HG02642 (cell line): ENCODE data around the gene RTP3.
"Not testable (repeated sequence)": the region's sequence is repeated elsewhere in the genome, so short reads cannot be mapped to it uniquely, and the experiment has no call there.

ENCODE experiments used
- ATAC-seq: cut with Tn5 transposase; IDR thresholded peaks from one replicate; pipeline ENCODE4 v1.9.1; 2021; ENCODE audit warnings: mild to moderate bottlenecking; ENCODE audit not compliant: unreplicated experiment, poor library complexity

Gene RTP3

GRCh38 chr3:46512191-46512749 is 14.5 kb downstream of the RTP3 start:
- no peak for ATAC-seq

DNA sequence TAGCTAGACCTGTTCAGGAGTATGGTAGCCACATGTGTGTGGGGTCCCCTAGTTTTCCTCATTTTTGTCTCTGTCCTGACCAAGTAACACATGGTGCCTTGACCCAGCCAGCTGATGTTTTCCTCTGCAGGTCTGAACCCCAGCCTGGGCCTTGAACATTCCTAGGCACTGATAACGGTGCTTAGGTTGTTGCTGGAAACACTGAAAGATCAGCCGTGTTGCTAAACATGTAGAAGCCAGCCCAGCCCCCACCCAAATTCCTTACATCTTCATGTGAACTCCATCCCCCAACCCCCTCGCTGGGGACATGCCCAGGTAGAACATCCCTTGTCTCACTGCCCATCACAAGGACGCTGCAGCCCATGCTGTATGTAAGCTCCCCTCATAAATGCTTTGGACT is 18.7 kb downstream of the RTP3 start:
- ATAC-seq: no peak

DNA sequence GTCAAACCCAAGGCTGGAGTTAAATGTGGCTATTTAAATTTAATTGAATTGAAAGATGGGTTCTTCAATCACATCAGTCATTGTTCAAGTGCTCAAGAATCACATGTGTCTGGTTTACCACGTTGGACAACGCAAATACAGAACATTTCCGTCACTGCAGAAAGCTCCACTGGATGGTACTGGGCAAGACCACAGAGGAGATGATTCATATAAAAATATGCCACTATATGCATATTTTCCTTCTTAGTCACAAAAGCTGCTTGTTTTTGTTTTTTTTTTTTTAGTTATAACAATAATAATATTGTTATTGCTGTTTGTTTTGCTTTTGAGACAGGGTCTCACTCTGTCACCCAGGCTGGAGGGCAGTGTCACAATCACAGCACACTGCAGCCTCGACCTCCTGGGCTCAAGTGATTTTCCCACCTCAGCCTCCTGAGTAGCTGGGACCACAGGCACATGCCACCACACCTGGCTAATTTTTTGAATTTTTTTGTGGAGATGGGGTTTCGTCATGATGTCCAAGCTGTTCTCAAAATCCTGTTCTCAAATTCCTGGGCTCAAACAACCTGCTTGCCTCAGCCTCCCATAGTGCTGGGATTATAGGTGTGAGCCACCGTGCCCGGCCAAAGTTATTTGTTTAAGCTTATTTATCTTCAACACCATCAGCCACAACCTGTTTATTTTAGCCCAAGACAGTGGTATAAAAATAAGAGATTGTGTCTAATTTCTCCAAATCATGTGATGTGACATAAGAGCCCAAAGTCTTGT is 19.4 kb downstream of the RTP3 start:
- ATAC-seq: no peak

DNA sequence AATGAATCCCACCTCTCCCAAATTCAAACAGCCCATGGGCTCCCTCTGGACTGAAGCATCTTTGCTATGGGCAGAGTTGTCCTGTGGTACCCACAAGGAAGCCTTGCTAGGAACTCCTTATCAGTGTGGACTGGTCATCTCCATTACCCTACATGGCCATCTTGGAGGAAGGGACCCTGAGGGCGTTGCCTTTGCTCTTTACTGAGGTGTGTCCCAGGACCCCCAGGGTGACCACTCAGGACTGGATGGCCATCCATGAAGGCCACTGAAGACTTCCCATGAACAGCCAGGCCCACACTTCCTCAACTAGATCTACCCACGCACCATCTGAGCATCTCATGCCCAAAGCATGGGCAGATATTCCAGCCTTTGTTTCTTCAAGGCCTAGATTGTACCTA is 20.0 kb downstream of the RTP3 start:
- ATAC-seq: no peak

DNA sequence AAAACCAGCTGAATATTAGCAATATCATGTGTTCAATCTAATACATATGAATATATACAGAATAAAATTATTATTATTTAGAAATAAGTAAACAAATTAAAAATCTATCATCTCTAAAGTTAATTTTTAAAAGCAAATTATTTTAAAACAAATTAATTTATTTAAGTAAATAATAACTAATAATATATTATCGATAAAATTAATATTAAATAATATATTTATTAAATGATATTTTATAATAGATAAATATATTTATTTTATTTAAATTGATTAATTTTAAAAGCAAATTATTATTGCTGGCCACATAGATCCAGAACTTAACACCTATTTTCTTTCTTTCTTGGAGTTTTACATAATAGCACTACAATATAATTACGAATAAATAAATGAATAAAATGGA is 22.2 kb downstream of the RTP3 start:
- ATAC-seq: no peak

GRCh38 chr3:46520531-46520930 is 22.8 kb downstream of the RTP3 start:
- no peak for ATAC-seq

- no peak for ATAC-seq
Observed at GRCh38 chr3:46521096-46521495, 23.3 kb downstream of the RTP3 start.

- not testable (repeated sequence) for ATAC-seq
Observed at GRCh38 chr3:46522201-46522600, 24.4 kb downstream of the RTP3 start.

- no peak for ATAC-seq
Observed at GRCh38 chr3:46523556-46523955, 25.8 kb downstream of the RTP3 start.

DNA sequence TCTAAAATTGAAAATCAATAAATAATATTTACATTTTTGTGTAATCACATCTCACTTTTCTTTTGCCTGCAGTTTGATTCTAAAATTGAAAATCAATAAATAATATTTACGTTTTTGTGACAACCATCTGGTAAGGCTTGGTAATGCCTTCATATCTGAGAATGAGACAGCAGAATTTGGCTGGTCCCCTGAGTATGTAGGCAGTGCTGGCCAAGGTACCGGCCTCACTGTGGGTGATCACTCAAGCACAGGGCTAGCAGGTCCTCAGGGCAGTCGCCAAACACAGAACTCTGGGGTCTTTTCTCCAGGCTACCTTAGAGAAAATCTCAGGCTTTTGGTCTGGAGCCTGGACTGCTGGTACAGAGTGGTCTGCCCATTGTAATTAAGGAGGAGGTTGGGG is 26.2 kb downstream of the RTP3 start:
- ATAC-seq: no peak

GRCh38 chr3:46524832-46525231 is 27.1 kb downstream of the RTP3 start:
- ATAC-seq: no peak

- ATAC-seq: no peak
Observed at GRCh38 chr3:46527239-46527638, 29.5 kb downstream of the RTP3 start.

DNA sequence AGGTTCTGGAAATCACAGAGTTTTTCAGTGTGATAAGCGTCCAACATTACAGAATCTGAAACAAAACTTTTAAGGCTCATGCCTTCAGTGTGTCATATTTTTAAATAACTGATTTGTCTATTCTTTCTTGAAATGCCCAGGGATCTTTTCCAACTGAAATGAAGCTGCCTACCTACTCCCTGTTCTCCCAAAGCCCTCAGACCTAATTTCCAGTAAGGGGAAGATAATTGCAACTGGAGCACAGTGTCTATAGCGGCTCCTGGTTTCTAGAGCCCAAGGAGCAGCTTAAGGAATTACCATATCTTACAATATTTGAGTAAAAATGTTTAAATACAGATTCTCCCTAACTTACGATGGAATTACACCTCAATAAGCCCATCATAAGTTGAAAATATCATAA is 35.3 kb downstream of the RTP3 start:
- no peak for ATAC-seq

GRCh38 chr3:46535746-46536145 is 38.0 kb downstream of the RTP3 start:
- ATAC-seq: no peak

- ATAC-seq: no peak
Observed at GRCh38 chr3:46536758-46537157, 39.0 kb downstream of the RTP3 start.

GRCh38 chr3:46537316-46537715 is 39.5 kb downstream of the RTP3 start:
- ATAC-seq: no peak

- ATAC-seq: no peak
Observed at GRCh38 chr3:46537779-46538178, 40.0 kb downstream of the RTP3 start.

DNA sequence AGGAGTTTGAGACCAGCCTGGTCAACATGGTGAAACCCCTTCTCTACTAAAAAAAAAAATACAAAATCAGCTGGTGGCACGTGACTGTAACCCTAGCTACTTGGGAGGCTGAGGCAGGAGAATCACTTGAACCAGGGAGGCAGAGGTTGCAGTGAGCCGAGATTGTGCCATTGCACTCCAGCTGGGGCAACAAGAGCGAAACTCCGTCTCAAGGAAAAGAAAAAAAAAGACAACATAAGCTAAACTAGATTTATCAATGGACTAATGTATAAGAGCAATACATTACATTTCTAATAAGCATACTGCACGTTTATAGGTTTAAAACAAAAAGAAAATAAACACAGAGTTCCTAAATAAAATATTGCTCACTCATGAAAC is 40.6 kb downstream of the RTP3 start:
- ATAC-seq: peak; percentile 6

DNA sequence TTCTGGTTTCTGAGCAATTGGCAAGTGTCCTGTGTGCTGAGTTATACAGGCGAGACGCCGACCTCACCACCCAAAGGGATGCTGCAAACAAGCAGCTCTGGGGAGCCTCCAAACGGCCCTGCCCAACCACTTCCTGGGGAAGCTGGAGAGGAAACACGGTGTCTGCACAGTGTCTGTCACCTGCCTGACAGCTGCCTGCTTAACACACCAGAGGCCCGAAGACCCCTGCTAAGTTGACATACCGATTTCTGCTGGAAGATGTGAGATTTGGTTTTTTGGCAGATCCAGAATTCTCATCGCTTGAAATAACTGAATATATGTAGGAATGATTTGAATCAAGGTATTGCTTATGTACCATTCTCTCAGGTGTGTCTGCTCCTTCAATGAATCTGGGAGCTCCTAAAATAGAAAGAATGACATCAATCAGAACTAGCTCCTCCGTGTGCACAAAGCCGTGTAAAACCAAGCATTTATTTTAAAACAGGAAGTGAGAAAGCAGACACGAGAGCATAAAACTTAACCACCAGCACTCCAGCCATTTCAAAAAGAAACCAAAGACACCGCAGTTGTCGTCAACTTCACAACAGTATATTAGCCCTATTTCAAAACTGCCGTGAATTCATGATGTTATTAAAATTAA is 41.1 kb downstream of the RTP3 start:
- peak; percentile 84 for ATAC-seq

DNA sequence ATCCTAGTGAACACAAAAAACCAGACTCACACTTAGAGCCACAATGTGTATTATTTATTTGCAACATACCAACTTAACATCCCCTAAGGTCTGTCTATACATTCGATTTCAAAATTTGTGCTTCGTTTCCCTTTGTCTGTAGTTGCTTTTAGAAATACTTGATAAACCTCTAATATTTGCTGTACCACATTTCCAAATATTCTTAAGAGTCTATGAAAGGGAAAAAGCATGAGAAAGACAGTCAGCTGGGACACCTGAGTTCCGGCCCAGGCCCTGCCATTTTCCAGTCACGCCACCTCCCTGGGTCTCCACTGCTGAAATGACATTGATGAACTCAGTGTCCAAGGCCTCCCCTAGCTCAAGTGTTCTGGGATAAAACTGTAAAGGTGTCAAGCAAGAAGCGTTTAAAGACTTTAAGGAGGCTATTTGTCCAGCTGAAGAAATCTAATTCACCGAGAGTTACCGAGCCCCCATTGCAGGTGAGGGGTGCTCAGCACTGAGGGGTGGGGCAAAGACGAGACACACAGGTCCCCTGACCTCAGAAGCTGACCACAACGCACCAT is 41.7 kb downstream of the RTP3 start:
- ATAC-seq: no peak

GRCh38 chr3:46540550-46540949 is 42.8 kb downstream of the RTP3 start:
- ATAC-seq: no peak

GRCh38 chr3:46541835-46542234 is 44.1 kb downstream of the RTP3 start:
- no peak for ATAC-seq
